ENCODE results near the gene TYMS.

Gene TYMS

DNA sequence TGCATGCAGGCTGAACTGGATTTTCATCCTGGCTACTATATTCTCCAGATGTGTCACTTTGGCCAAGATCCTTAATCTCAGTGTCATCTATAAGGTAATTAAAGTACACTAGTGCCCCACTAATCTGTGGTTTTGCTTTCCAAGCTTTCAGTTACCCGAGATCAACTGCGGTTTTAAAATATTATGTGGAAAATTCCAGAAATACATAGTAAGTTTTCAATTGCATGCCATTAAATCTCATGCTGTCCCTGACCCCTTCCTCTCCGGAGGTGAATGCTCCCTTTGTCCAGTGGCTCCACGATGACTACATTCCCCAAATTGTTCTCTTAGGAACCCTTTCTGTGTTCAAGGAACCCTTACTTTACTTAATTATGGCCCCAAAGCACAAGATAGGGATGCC is 5.3 kb upstream of the TYMS start:
- TF ChIP-seq ZBTB7A (IDR thresholded peaks at IDR 0.05; ENCODE audit: low read depth) (no peak), EP300 (IDR thresholded peaks at IDR 0.05; ENCODE audit: borderline replicate concordance) (no peak)

GRCh38 chr18:653512-653911 is 3.9 kb upstream of the TYMS start:
- TF ChIP-seq EGR1 (IDR thresholded peaks at IDR 0.05) (no peak), TAF1 (IDR thresholded peaks at IDR 0.05; ENCODE audit: low read depth) (no peak), CEBPB (IDR thresholded peaks at IDR 0.05) (no peak), NFIC (IDR thresholded peaks at IDR 0.05) (no peak)

GRCh38 chr18:654601-655000 is 2.9 kb upstream of the TYMS start:
- TF ChIP-seq RAD21 (IDR thresholded peaks at IDR 0.05; ENCODE audit: low read depth) = no peak
- TF ChIP-seq FOXM1 (IDR thresholded peaks at IDR 0.05; ENCODE audit: borderline replicate concordance, low read depth) = no peak
- no peak for TF ChIP-seq CREB1 (IDR thresholded peaks at IDR 0.05; ENCODE audit: low read depth)
- TF ChIP-seq NFIC (IDR thresholded peaks at IDR 0.05) = no peak
- TF ChIP-seq, protein P1, sequence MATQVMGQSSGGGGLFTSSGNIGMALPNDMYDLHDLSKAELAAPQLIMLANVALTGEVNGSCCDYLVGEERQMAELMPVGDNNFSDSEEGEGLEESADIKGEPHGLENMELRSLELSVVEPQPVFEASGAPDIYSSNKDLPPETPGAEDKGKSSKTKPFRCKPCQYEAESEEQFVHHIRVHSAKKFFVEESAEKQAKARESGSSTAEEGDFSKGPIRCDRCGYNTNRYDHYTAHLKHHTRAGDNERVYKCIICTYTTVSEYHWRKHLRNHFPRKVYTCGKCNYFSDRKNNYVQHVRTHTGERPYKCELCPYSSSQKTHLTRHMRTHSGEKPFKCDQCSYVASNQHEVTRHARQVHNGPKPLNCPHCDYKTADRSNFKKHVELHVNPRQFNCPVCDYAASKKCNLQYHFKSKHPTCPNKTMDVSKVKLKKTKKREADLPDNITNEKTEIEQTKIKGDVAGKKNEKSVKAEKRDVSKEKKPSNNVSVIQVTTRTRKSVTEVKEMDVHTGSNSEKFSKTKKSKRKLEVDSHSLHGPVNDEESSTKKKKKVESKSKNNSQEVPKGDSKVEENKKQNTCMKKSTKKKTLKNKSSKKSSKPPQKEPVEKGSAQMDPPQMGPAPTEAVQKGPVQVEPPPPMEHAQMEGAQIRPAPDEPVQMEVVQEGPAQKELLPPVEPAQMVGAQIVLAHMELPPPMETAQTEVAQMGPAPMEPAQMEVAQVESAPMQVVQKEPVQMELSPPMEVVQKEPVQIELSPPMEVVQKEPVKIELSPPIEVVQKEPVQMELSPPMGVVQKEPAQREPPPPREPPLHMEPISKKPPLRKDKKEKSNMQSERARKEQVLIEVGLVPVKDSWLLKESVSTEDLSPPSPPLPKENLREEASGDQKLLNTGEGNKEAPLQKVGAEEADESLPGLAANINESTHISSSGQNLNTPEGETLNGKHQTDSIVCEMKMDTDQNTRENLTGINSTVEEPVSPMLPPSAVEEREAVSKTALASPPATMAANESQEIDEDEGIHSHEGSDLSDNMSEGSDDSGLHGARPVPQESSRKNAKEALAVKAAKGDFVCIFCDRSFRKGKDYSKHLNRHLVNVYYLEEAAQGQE (IDR thresholded peaks at IDR 0.05; ENCODE audit: low read depth) = no peak
- TF ChIP-seq, protein P2, sequence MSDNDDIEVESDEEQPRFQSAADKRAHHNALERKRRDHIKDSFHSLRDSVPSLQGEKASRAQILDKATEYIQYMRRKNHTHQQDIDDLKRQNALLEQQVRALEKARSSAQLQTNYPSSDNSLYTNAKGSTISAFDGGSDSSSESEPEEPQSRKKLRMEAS (IDR thresholded peaks at IDR 0.05) = no peak
- no peak for TF ChIP-seq EGR1 (IDR thresholded peaks at IDR 0.05)
- TF ChIP-seq YY1 (IDR thresholded peaks at IDR 0.05; ENCODE audit: low read depth) = no peak
- no peak for TF ChIP-seq EP300 (IDR thresholded peaks at IDR 0.05; ENCODE audit: borderline replicate concordance)
- no peak for TF ChIP-seq TAF1 (IDR thresholded peaks at IDR 0.05; ENCODE audit: low read depth)
- no peak for TF ChIP-seq ZBTB7A (IDR thresholded peaks at IDR 0.05; ENCODE audit: low read depth)

DNA sequence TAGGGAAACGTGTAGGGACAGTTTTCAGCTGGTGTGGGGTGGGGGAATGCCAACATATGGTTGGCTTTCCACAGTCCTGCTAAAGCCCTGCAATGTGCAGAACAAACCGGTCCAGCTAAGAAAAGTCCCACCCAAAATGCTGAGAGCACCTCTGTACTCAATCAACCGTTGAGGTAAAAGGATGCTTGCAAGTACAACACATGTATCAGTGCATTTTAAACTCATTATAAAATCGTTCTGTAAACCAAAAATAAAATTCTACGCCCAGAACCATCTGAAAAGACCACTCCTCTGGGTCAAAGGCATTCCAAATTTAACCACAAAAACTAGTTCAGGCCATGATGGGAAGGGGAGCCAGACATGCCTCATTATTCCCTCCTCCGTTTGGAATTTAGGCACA is 2.0 kb upstream of the TYMS start:
- TF ChIP-seq FOXM1 (IDR thresholded peaks at IDR 0.05; ENCODE audit: borderline replicate concordance, low read depth) = no peak
- TF ChIP-seq, protein P2 (IDR thresholded peaks at IDR 0.05) = no peak
- no peak for TF ChIP-seq YY1 (IDR thresholded peaks at IDR 0.05; ENCODE audit: low read depth)
- TF ChIP-seq TAF1 (IDR thresholded peaks at IDR 0.05; ENCODE audit: low read depth) = no peak
- TF ChIP-seq CEBPB (IDR thresholded peaks at IDR 0.05) = no peak
- TF ChIP-seq, protein P1 (IDR thresholded peaks at IDR 0.05; ENCODE audit: low read depth) = no peak
- TF ChIP-seq EP300 (IDR thresholded peaks at IDR 0.05; ENCODE audit: borderline replicate concordance) = no peak
- no peak for TF ChIP-seq CREB1 (IDR thresholded peaks at IDR 0.05; ENCODE audit: low read depth)
- TF ChIP-seq TEAD4 (IDR thresholded peaks at IDR 0.05) = no peak
- no peak for TF ChIP-seq NFIC (IDR thresholded peaks at IDR 0.05)

DNA sequence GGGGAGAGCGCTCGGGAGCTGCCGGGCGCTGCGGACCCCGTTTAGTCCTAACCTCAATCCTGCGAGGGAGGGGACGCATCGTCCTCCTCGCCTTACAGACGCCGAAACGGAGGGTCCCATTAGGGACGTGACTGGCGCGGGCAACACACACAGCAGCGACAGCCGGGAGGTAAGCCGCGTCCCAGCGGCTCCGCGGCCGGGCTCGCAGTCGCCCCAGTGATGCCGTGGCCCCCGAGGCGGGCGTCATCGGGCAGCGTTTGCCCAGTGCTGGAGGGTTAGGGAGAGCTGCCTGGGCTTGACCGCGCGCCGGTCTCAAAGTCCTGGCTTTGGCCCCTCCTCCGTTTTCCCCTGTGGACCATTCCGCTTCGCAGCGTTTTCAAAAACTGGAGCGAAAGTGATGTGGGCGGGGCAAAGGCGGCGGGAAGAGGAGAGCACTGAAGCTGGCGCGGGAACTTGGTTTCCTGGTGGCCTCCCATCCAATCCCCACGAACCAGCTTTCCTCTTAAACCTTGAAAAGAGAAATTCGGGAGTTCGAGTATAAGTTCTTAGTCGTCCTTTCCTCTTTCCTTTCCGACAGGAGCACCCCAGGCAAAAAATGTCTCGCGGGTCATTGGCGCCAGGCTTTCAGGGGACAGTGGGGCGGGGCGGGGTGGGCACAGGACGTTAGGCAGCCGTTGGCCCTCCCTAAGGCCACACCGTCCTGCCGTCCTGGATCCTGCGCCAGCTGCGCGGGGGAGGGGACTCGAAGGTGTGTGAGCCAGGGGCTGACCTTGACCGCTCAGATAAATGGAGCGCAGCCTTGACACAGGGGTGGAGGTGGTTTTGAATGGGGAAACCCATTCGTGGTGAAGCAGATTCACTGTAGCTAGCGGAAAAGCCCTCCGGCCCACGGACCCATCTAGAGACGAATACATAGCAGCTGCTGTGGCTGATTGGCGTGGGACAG is 821 bp downstream of the TYMS start:
- TF ChIP-seq, protein P3, sequence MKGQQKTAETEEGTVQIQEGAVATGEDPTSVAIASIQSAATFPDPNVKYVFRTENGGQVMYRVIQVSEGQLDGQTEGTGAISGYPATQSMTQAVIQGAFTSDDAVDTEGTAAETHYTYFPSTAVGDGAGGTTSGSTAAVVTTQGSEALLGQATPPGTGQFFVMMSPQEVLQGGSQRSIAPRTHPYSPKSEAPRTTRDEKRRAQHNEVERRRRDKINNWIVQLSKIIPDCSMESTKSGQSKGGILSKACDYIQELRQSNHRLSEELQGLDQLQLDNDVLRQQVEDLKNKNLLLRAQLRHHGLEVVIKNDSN (IDR thresholded peaks at IDR 0.05) = no peak
- TF ChIP-seq YY1 (IDR thresholded peaks at IDR 0.05; ENCODE audit: low read depth) = no peak
- TF ChIP-seq TAF1 (IDR thresholded peaks at IDR 0.05; ENCODE audit: low read depth) = peak; percentile 68
- TF ChIP-seq FOXM1 (IDR thresholded peaks at IDR 0.05; ENCODE audit: borderline replicate concordance, low read depth) = peak; percentile 33; the same call in 1 of the 2 replicates
- no peak for TF ChIP-seq EP300 (IDR thresholded peaks at IDR 0.05; ENCODE audit: borderline replicate concordance)
- TF ChIP-seq RAD21 (IDR thresholded peaks at IDR 0.05; ENCODE audit: low read depth) = no peak
- TF ChIP-seq, protein P1 (IDR thresholded peaks at IDR 0.05; ENCODE audit: low read depth) = no peak
- no peak for TF ChIP-seq TEAD4 (IDR thresholded peaks at IDR 0.05)
- no peak for TF ChIP-seq EGR1 (IDR thresholded peaks at IDR 0.05)
- peak; percentile 32; the same call in 1 of the 2 replicates for TF ChIP-seq TCF12 (IDR thresholded peaks at IDR 0.05; ENCODE audit: low read depth)
- no peak for TF ChIP-seq CEBPB (IDR thresholded peaks at IDR 0.05)
- TF ChIP-seq CREB1 (IDR thresholded peaks at IDR 0.05; ENCODE audit: low read depth) = peak; percentile 45
